ENCODE measurements around the gene SPINK8. TPM values are rescaled to one million over a fixed set of nuclear protein-coding genes. Genes with fewer than 3 reads are reported as not detected.

SPINK8 gene
- total and polyA plus RNA-seq, 2 donors (not counting 1 experiment from before 2014, with no cell fraction given): not detected

DNA sequence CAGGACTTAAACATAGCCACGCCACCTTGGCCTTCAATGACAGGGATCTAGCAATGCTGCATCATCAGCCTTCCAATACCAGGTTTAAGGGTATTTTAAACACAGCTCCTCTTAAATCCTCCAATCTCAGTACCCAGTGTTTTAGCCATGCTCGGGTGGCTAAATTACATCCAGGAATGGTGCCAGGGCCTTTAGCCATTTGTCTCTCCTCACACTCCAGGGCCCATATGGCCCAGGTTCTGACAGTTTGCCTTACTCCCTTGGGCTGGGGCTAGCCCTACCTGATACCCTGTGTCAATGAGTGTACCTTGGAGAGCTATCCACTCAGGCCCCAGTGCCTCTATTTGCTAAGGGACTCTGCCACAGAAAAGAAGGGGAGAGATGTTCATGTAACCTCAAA, 63.2 kb downstream of the SPINK8 start:
- Mint-ChIP-seq H3K27me3 (no peaks in the 10 kb centered on the region), H3K4me1 (peaks cover 2% of the 10 kb centered on the region), H3K27ac (no peak overlapping the region), H3K9me3 (ENCODE audit: insufficient read depth) (no peaks in the 10 kb centered on the region), H3K4me3 (no peak overlapping the region)
- H3K9me3 ChIP-seq (ENCODE audit: control extremely low read depth in 1 of 3, control insufficient read depth in 2 of 3, insufficient read depth in 1 of 3, low read length in 2 of 3): peaks cover 0 to 3% (median 0%) of the 10 kb centered on the region in 3 donors
- H3K9ac ChIP-seq (ENCODE audit: low read length): no peak overlapping the region
- H3K4me2 ChIP-seq (replicated peaks; ENCODE audit: low read depth, low read length, poor library complexity, severe bottlenecking): no peak overlapping the region
- TF ChIP-seq CTCF (IDR thresholded peaks at IDR 0.05) (no peak), EZH2 (IDR thresholded peaks at IDR 0.05; ENCODE audit: borderline replicate concordance, insufficient read depth, low read depth, low read length, poor library complexity, severe bottlenecking) (no peak)
- no peak overlapping the region for H3K4me3 ChIP-seq (ENCODE audit: control extremely low read depth in 1 of 5, extremely low read depth in 1 of 5, insufficient read depth in 1 of 5, low read depth in 2 of 5, low read length in 4 of 5)
- no peaks in the 10 kb centered on the region for H3K27me3 ChIP-seq (replicated peaks in 1 of 4; ENCODE audit: control extremely low read depth in 1 of 4, control insufficient read depth in 3 of 4, insufficient read depth in 4 of 4, low read length in 3 of 4)
- WGBS (ENCODE audit: insufficient coverage): 73% methylated on average over 2 of the region's 2 CpGs
- no peaks in the 10 kb centered on the region for H3K79me2 ChIP-seq (ENCODE audit: control insufficient read depth, insufficient read depth, low read length)
- intact Hi-C loops (cut with micrococcal nuclease): no loop called here
- POLR2A ChIA-PET: no interaction called here
- ATAC-seq (ENCODE audit: low read depth) (no peak), DNase-seq (no peak)
- no peaks in the 10 kb centered on the region for H3K4me1 ChIP-seq (ENCODE audit: control insufficient read depth in 2 of 2, insufficient read depth in 2 of 2, low read length in 2 of 2)
- CTCF ChIA-PET: interaction anchor here (0.9 to 9.3 kb wide), 3 partner anchors 75 to 164 kb away, joined by 3 to 148 read pairs (median 4); no protein-coding TSS in a partner anchor
- H3K27ac ChIP-seq (ENCODE audit: low read length in 2 of 2): no peak overlapping the region
- no peaks in the 10 kb centered on the region for H4K20me1 ChIP-seq (ENCODE audit: control insufficient read depth, insufficient read depth, low read length, poor library complexity, severe bottlenecking)
- no peak overlapping the region for H2AFZ ChIP-seq (ENCODE audit: insufficient read depth, low read depth, low read length, poor library complexity, severe bottlenecking)
- H3K36me3 ChIP-seq (replicated peaks in 1 of 2; ENCODE audit: control extremely low read depth in 1 of 2, control insufficient read depth in 1 of 2, extremely low read depth in 1 of 2, insufficient read depth in 2 of 2, low read length in 1 of 2): peaks cover 4 to 25% of the 10 kb centered on the region in 2 experiments

- no peak overlapping the region for H3K27ac Mint-ChIP-seq
- POLR2A ChIA-PET: no interaction called here
- no peak for ATAC-seq (ENCODE audit: low read depth)
- TF ChIP-seq CTCF (IDR thresholded peaks at IDR 0.05): no peak
- H3K4me3 Mint-ChIP-seq: no peak overlapping the region
- Histone ChIP-seq H2AFZ (ENCODE audit: insufficient read depth, low read depth, low read length, poor library complexity, severe bottlenecking) (no peak overlapping the region), H4K20me1 (ENCODE audit: control insufficient read depth, insufficient read depth, low read length, poor library complexity, severe bottlenecking) (no peaks in the 10 kb centered on the region), H3K4me2 (replicated peaks; ENCODE audit: low read depth, low read length, poor library complexity, severe bottlenecking) (no peak overlapping the region), H3K9ac (ENCODE audit: low read length) (no peak overlapping the region), H3K27me3 (replicated peaks in 1 of 4; ENCODE audit: control extremely low read depth in 1 of 4, control insufficient read depth in 3 of 4, insufficient read depth in 4 of 4, low read length in 3 of 4) (no peaks in the 10 kb centered on the region), H3K27ac (ENCODE audit: low read length in 2 of 2) (no peak overlapping the region), H3K4me1 (ENCODE audit: control insufficient read depth in 2 of 2, insufficient read depth in 2 of 2, low read length in 2 of 2) (no peaks in the 10 kb centered on the region), H3K36me3 (replicated peaks in 1 of 2; ENCODE audit: control extremely low read depth in 1 of 2, control insufficient read depth in 1 of 2, extremely low read depth in 1 of 2, insufficient read depth in 2 of 2, low read length in 1 of 2) (peaks cover 4 to 25% of the 10 kb centered on the region in 2 experiments), H3K4me3 (ENCODE audit: control extremely low read depth in 1 of 5, extremely low read depth in 1 of 5, insufficient read depth in 1 of 5, low read depth in 2 of 5, low read length in 4 of 5) (no peak overlapping the region), H3K9me3 (ENCODE audit: control extremely low read depth in 1 of 3, control insufficient read depth in 2 of 3, insufficient read depth in 1 of 3, low read length in 2 of 3) (peaks cover 0 to 3% (median 0%) of the 10 kb centered on the region in 3 donors), H3K79me2 (ENCODE audit: control insufficient read depth, insufficient read depth, low read length) (no peaks in the 10 kb centered on the region)
- WGBS (ENCODE audit: insufficient coverage): 96% methylated on average over 4 of the region's 8 CpGs
- no peak for DNase-seq
- H3K4me1 Mint-ChIP-seq: peaks cover 2% of the 10 kb centered on the region
- H3K27me3 Mint-ChIP-seq: no peaks in the 10 kb centered on the region
- no peaks in the 10 kb centered on the region for H3K9me3 Mint-ChIP-seq (ENCODE audit: insufficient read depth)
- CTCF ChIA-PET: interaction anchor here (0.9 to 9.3 kb wide), 3 partner anchors 75 to 165 kb away, joined by 3 to 148 read pairs (median 4); no protein-coding TSS in a partner anchor
- intact Hi-C loops (cut with micrococcal nuclease): no loop called here
These were observed 63.9 kb downstream of the SPINK8 start for GRCh38 chr3:48269592-48269991.

Data from B cell (primary cell).